H4 (cell line): ENCODE measurements around the gene P4HB. TPM values are rescaled to one million over a fixed set of nuclear protein-coding genes. Genes with fewer than 3 reads are reported as not detected.

Source experiments
- DNase-seq: peaks from one replicate; pipeline ENCODE4 v3.0.0-alpha.2; 2015; ENCODE audit warnings: low spot score
- total RNA-seq: library from RNA; depleted of rRNA; stranded (reverse); fragments of >200 nt; shearing (Covaris generic); gene quantifications from 2 replicates; pipeline ENCODE4 v1.2.3, GENCODE V29; 2014

The P4HB gene
- total RNA-seq, 1 experiment from 2014 or later, result 921 TPM

- no peak for DNase-seq
Observed at GRCh38 chr17:81811705-81812570, 48.4 kb downstream of the P4HB start.

- no peak for DNase-seq
Observed at GRCh38 chr17:81810892-81811704, 49.2 kb downstream of the P4HB start.

GRCh38 chr17:81810476-81810875 is 49.9 kb downstream of the P4HB start:
- DNase-seq, result no peak

GRCh38 chr17:81809556-81809998 is 50.8 kb downstream of the P4HB start:
- DNase-seq, result no peak

- DNase-seq, result no peak
Observed at GRCh38 chr17:81808778-81809555, 51.4 kb downstream of the P4HB start.

GRCh38 chr17:81807839-81808238 is 52.5 kb downstream of the P4HB start:
- DNase-seq, result no peak

GRCh38 chr17:81807210-81807719 is 53.1 kb downstream of the P4HB start:
- no peak for DNase-seq

- DNase-seq, result no peak
Observed at GRCh38 chr17:81806461-81807209, 53.7 kb downstream of the P4HB start.

- DNase-seq, result no peak
Observed at GRCh38 chr17:81805707-81806460, 54.5 kb downstream of the P4HB start.

GRCh38 chr17:81804559-81805399 is 55.6 kb downstream of the P4HB start:
- DNase-seq, result no peak

- DNase-seq, result no peak
Observed at GRCh38 chr17:81803728-81804558, 56.4 kb downstream of the P4HB start, which contains the start of gene GCGR. Gene GCGR (plus strand): TSS chr17:81804150. CDS start chr17:81809019, 4,869 bp downstream.

- no peak for DNase-seq
Observed at GRCh38 chr17:81802856-81803643, 57.3 kb downstream of the P4HB start.

GRCh38 chr17:81802048-81802758 is 58.1 kb downstream of the P4HB start:
- DNase-seq, result no peak

- no peak for DNase-seq
Observed at GRCh38 chr17:81801327-81801726, 59.0 kb downstream of the P4HB start.

GRCh38 chr17:81794509-81794908 is 65.8 kb downstream of the P4HB start:
- no peak for DNase-seq

GRCh38 chr17:81794074-81794476 is 66.3 kb downstream of the P4HB start:
- no peak for DNase-seq
